CD14-positive monocyte (primary cell): ENCODE measurements around the gene RARRES1. TPM values are rescaled to one million over a fixed set of nuclear protein-coding genes. Genes with fewer than 3 reads are reported as not detected.

ENCODE experiments used
- DNase-seq, 3 donors: peaks; one replicate each; pipeline ENCODE4 v3.0.0-alpha.2; 2011 to 2022
- H2AFZ ChIP-seq: 2 replicates; pipeline ENCODE4 v1.6.0; 2012; ENCODE audit warnings: mild to moderate bottlenecking, low read depth, low read length, inconsistent platforms; ENCODE audit not compliant: insufficient read depth, poor library complexity, severe bottlenecking
- H3K27ac ChIP-seq, 2 donors: 1 replicate in 1 of 2; 2 replicates in 1 of 2; pipeline ENCODE4 v1.5.1; 2012 to 2013; ENCODE audit warnings: low read length in 2 of 2, control low read depth in 1 of 2, inconsistent platforms in 1 of 2, low read depth in 1 of 2, mild to moderate bottlenecking in 1 of 2
- H3K27me3 ChIP-seq, 2 donors: one replicate each; pipeline versions ENCODE4 v1.6.0 to v1.6.1; 2011 to 2013; ENCODE audit warnings: low read length in 2 of 2; ENCODE audit not compliant: control insufficient read depth in 2 of 2, insufficient read depth in 2 of 2
- H3K36me3 ChIP-seq, 2 donors: replicated peaks in 1 of 2; 1 replicate in 1 of 2; 2 replicates in 1 of 2; pipeline versions ENCODE4 v1.5.1 to v1.6.1; 2012 to 2013; ENCODE audit warnings: low read length in 2 of 2, control low read depth in 1 of 2, inconsistent platforms in 1 of 2, mild to moderate bottlenecking in 1 of 2; ENCODE audit not compliant: insufficient read depth in 2 of 2, control insufficient read depth in 1 of 2
- H3K4me1 ChIP-seq, 2 donors: 1 replicate in 1 of 2; 2 replicates in 1 of 2; pipeline versions ENCODE4 v1.5.1 to v1.6.1; 2012 to 2013; ENCODE audit warnings: low read length in 2 of 2, control low read depth in 1 of 2, inconsistent platforms in 1 of 2, mild to moderate bottlenecking in 1 of 2, moderate library complexity in 1 of 2; ENCODE audit not compliant: insufficient read depth in 2 of 2, control insufficient read depth in 1 of 2
- H3K4me2 ChIP-seq: replicated peaks from 2 replicates; pipeline ENCODE3; 2012; ENCODE audit warnings: low read length, moderate library complexity, mild to moderate bottlenecking; ENCODE audit not compliant: poor library complexity, severe bottlenecking; ENCODE audit errors: extremely low read depth
- H3K4me3 ChIP-seq, 3 experiments: fragments of 200-600 bp in 1 of 3; sonication (generic) in 1 of 3; replicated peaks in 1 of 3; 1 replicate in 2 of 3; 2 replicates in 1 of 3; pipeline ENCODE4 v1.5.1; 2011 to 2013; ENCODE audit warnings: low read length in 3 of 3, mild to moderate bottlenecking in 3 of 3, control low read depth in 2 of 3, low read depth in 2 of 3, inconsistent platforms in 1 of 3, moderate library complexity in 1 of 3
- H3K79me2 ChIP-seq: 2 replicates; pipeline ENCODE4 v1.6.0; 2012; ENCODE audit warnings: mild to moderate bottlenecking, control low read depth, inconsistent platforms, low read length, moderate library complexity; ENCODE audit not compliant: insufficient read depth
- H3K9ac ChIP-seq: 2 replicates; pipeline ENCODE4 v1.6.0; 2017; ENCODE audit warnings: low read length, mild to moderate bottlenecking; ENCODE audit not compliant: insufficient read depth, poor library complexity, severe bottlenecking
- H3K9me3 ChIP-seq, 2 donors: replicated peaks in 1 of 2; 1 replicate in 1 of 2; 2 replicates in 1 of 2; pipeline versions ENCODE4 v1.5.1 to v1.6.1; 2012 to 2013; ENCODE audit warnings: low read length in 2 of 2, control low read depth in 1 of 2; ENCODE audit not compliant: control insufficient read depth in 1 of 2, insufficient read depth in 1 of 2
- H4K20me1 ChIP-seq: 2 replicates; pipeline ENCODE4 v1.6.0; 2012; ENCODE audit warnings: mild to moderate bottlenecking, low read length, control low read depth, moderate library complexity; ENCODE audit not compliant: insufficient read depth
- H3K27ac Mint-ChIP-seq, 7 donors: one replicate each; pipeline ENCODE4 v1.8.0; 2020; ENCODE audit warnings: mild to moderate bottlenecking in 7 of 7, mixed read lengths in 7 of 7, moderate library complexity in 6 of 7, inconsistent platforms in 2 of 7
- H3K27me3 Mint-ChIP-seq, 3 donors: one replicate each; pipeline ENCODE4 v1.8.0; 2021 to 2022; ENCODE audit warnings: low read depth in 3 of 3, mild to moderate bottlenecking in 3 of 3, mixed read lengths in 3 of 3, moderate library complexity in 3 of 3, inconsistent platforms in 1 of 3
- H3K36me3 Mint-ChIP-seq, 2 donors: one replicate each; pipeline ENCODE4 v1.8.0; 2020; ENCODE audit warnings: mixed read lengths in 2 of 2, inconsistent platforms in 1 of 2, mild to moderate bottlenecking in 1 of 2
- H3K4me1 Mint-ChIP-seq: one replicate; pipeline ENCODE4 v1.8.0; 2020; ENCODE audit warnings: mild to moderate bottlenecking, mixed read lengths
- H3K4me3 Mint-ChIP-seq, 2 donors: one replicate each; pipeline ENCODE4 v1.8.0; 2020; ENCODE audit warnings: mild to moderate bottlenecking in 2 of 2, mixed read lengths in 2 of 2, moderate library complexity in 1 of 2
- H3K9me3 Mint-ChIP-seq, 7 donors: one replicate each; pipeline ENCODE4 v1.8.0; 2020 to 2022; ENCODE audit warnings: mixed read lengths in 7 of 7, mild to moderate bottlenecking in 6 of 7, moderate library complexity in 6 of 7, inconsistent platforms in 2 of 7
- CTCF ChIP-seq: fragments of 200-600 bp; IDR thresholded peaks from one replicate; pipeline ENCODE4 v1.8.0; 2022; ENCODE audit warnings: antibody characterized with exemption, mild to moderate bottlenecking
- WGBS: methylation state at CpG from one replicate; pipeline ENCODE4 v1.1.5; 2013; ENCODE audit warnings: missing lambda C conversion rate; ENCODE audit not compliant: insufficient coverage; 5-methylcytosine and 5-hydroxymethylcytosine counted together
- intact Hi-C, 2 donors: fragments of 100-400 bp; cut with micrococcal nuclease; formaldehyde crosslinking; loops; one replicate each; pipeline versions ENCODE4 v1.15.0 to v1.15.1; 2023
- polyA plus RNA-seq, 3 donors: library from polyadenylated mRNA; depleted of rRNA in 1 of 3; unstranded in 2 of 3; stranded (reverse) in 1 of 3; fragments of 300-500 nt in 2 of 3; fragments of >200 nt in 1 of 3; fragmentation: Illumina TruSeq in 2 of 3; gene quantifications; 1 replicate in 2 of 3; 2 replicates in 1 of 3; pipeline ENCODE4 v1.2.3, GENCODE V29; 2012 to 2021

Gene RARRES1
- polyA plus RNA-seq, 3 donors: not detected

GRCh38 chr3:158769549-158769948 is 37.3 kb upstream of the RARRES1 start:
- Histone ChIP-seq H3K9ac (no peak overlapping the region), H3K4me2 (no peak overlapping the region), H3K27ac (no peak overlapping the region), H3K4me3 (no peak overlapping the region), H4K20me1 (no peaks in the 10 kb centered on the region), H3K9me3 (no peaks in the 10 kb centered on the region), H3K4me1 (no peaks in the 10 kb centered on the region), H2AFZ (no peak overlapping the region), H3K79me2 (no peaks in the 10 kb centered on the region), H3K27me3 (no peaks in the 10 kb centered on the region), H3K36me3 (no peaks in the 10 kb centered on the region)
- intact Hi-C loops: no loop called here
- DNase-seq: no peak
- TF ChIP-seq CTCF: no peak
- Mint-ChIP-seq H3K27ac (no peak overlapping the region), H3K36me3 (no peaks in the 10 kb centered on the region), H3K4me1 (no peaks in the 10 kb centered on the region), H3K4me3 (no peak overlapping the region), H3K9me3 (no peaks in the 10 kb centered on the region), H3K27me3 (peaks cover 3% of the 10 kb centered on the region in 3 donors)
- WGBS: 100% methylated on average over 2 of the region's 4 CpGs

GRCh38 chr3:158768881-158769543 is 36.8 kb upstream of the RARRES1 start:
- no peak overlapping the region for H3K9ac ChIP-seq
- Mint-ChIP-seq H3K27ac (no peak overlapping the region), H3K4me3 (no peak overlapping the region), H3K9me3 (no peaks in the 10 kb centered on the region), H3K27me3 (peaks cover 3% of the 10 kb centered on the region in 3 donors), H3K36me3 (no peaks in the 10 kb centered on the region), H3K4me1 (no peaks in the 10 kb centered on the region)
- no peak overlapping the region for H3K27ac ChIP-seq
- H2AFZ ChIP-seq: no peak overlapping the region
- WGBS: no CpG with 5 or more reads among the region's 8 CpGs
- H3K36me3 ChIP-seq: no peaks in the 10 kb centered on the region
- TF ChIP-seq CTCF: no peak
- H3K9me3 ChIP-seq: no peaks in the 10 kb centered on the region
- H3K4me2 ChIP-seq: no peak overlapping the region
- H3K4me3 ChIP-seq: no peak overlapping the region
- no peaks in the 10 kb centered on the region for H3K4me1 ChIP-seq
- H3K27me3 ChIP-seq: no peaks in the 10 kb centered on the region
- no peaks in the 10 kb centered on the region for H4K20me1 ChIP-seq
- no peaks in the 10 kb centered on the region for H3K79me2 ChIP-seq
- no peak for DNase-seq
- intact Hi-C loops: no loop called here
